HG03520 (cell line): ENCODE measurements around the gene RGPD3.

Source experiments
- ATAC-seq: cut with Tn5 transposase; IDR thresholded peaks from one replicate; pipeline ENCODE4 v1.9.1; 2021; ENCODE audit warnings: mild to moderate bottlenecking, moderate library complexity; ENCODE audit not compliant: unreplicated experiment

Gene RGPD3

GRCh38 chr2:106343274-106343673, 124.9 kb downstream of the RGPD3 start:
- ATAC-seq = no peak

DNA sequence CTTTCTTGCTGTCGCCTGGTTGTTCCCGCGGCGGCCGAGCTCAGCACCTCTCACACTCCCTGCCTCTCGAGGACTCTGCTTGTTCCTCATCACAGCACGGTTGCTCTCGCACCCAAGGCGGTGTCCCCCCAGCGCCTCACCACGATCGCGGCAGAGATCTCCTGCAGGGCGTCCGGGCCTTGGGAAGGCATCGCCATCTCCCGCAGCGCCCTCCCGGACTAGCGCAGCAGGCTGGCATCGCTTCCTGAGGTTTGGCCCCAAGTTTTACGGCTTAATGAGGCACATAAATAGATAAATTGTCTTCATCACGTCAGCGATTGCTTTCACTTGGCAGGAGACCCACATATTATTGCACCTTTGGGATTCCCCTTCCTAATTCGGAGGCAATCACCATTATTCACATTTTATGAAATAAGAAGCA, 125.4 kb downstream of the RGPD3 start:
- no peak for ATAC-seq

DNA sequence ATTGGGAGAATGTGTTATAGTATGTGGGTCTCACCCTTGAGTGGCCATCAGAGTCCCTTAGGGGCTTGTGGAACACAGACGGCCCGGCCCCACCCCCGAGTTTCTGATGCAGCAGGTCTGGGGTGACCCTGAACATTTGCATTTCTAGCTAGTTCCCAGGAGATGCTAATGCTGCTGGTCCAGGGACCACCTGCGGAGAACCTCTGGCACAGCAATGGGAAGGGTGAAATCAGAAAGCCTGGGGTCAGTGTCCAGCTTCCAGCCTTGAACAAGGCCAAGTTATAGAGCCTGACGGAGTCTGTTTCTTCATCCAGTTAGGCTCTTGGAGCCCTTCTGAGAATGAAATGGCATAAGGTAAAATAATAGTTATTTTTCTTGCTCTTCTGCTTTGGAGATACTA, 126.5 kb downstream of the RGPD3 start:
- no peak for ATAC-seq
